ENCODE measurements around the gene CCR4. TPM values are rescaled to one million over a fixed set of nuclear protein-coding genes. Genes with fewer than 3 reads are reported as not detected.

Gene CCR4
- total and polyA plus RNA-seq, 2 of the 4 experiments (the other 2 are of a cell fraction): not detected

- Histone ChIP-seq H3K9me3 (ENCODE audit: control insufficient read depth, insufficient read depth, low read length) (peaks cover 4% of the 10 kb centered on the region; the same call in 1 of the 2 replicates), H3K56ac (ENCODE audit: extremely low read depth, insufficient read depth, low read length) (no peak overlapping the region), H3K36me3 (ENCODE audit: control insufficient read depth, insufficient read depth, low read length) (no peaks in the 10 kb centered on the region), H3K14ac (replicated peaks; ENCODE audit: low read depth, low read length) (no peak overlapping the region), H2BK5ac (ENCODE audit: low read depth, low read length, poor library complexity, severe bottlenecking) (no peak overlapping the region), H2BK120ac (ENCODE audit: low read depth, low read length) (no peak overlapping the region), H4K5ac (ENCODE audit: low read depth, low read length) (no peak overlapping the region), H3K79me1 (ENCODE audit: low read depth in 1 of 2, low read length in 2 of 2) (no peaks in the 10 kb centered on the region), H3K4me2 (ENCODE audit: low read depth, low read length) (no peak overlapping the region), H4K20me1 (ENCODE audit: insufficient read depth, low read length) (no peaks in the 10 kb centered on the region), H3K9ac (ENCODE audit: low read depth, low read length) (no peak overlapping the region), H3K4me1 (ENCODE audit: control insufficient read depth, insufficient read depth, low read length) (no peaks in the 10 kb centered on the region), H2AK9ac (replicated peaks; ENCODE audit: low read depth, low read length, poor library complexity) (no peak overlapping the region), H3K18ac (ENCODE audit: low read depth, low read length) (no peak overlapping the region), H3K23ac (ENCODE audit: low read depth, low read length) (no peak overlapping the region), H2BK15ac (ENCODE audit: low read depth, low read length) (no peak overlapping the region), H4K8ac (ENCODE audit: low read depth in 2 of 2, low read length in 2 of 2) (no peak overlapping the region), H3K27ac (ENCODE audit: insufficient read depth, low read length) (no peak overlapping the region), H3K4ac (ENCODE audit: low read depth, low read length) (no peak overlapping the region), H3K4me3 (ENCODE audit: insufficient read depth, low read depth, low read length) (no peak overlapping the region), H3K27me3 (ENCODE audit: control insufficient read depth, insufficient read depth, low read length) (peaks cover 1% of the 10 kb centered on the region), H2AK5ac (ENCODE audit: low read depth, low read length) (no peak overlapping the region), H4K91ac (ENCODE audit: insufficient read depth, low read depth, low read length) (no peak overlapping the region), H2AFZ (replicated peaks; ENCODE audit: low read length, poor library complexity) (no peak overlapping the region), H2BK20ac (ENCODE audit: low read depth, low read length) (no peak overlapping the region), H3K9me1 (ENCODE audit: insufficient read depth, low read length) (no peaks in the 10 kb centered on the region)
- ChIA-PET POLR2A (ENCODE audit: unreplicated experiment) (no interaction called here), CTCF (no interaction called here)
- ATAC-seq (ENCODE audit: low read depth) (no peak), DNase-seq (no peak)
- intact Hi-C loops (cut with micrococcal nuclease) (no loop called here), in situ Hi-C loops (cut with MboI; ENCODE audit: low sequenced_read_pairs) (no loop called here), dilution Hi-C loops (cut with HindIII; ENCODE audit: low sequenced_read_pairs, unreplicated experiment) (no loop called here)
- WGBS, 2 experiments (ENCODE audit: extremely low coverage in 2 of 2, insufficient read length in 1 of 2): 56% methylated on average over 1 of the region's 1 CpG; no CpG with 5 or more reads in 1 of the 2 experiments
- TF ChIP-seq RCOR1 (IDR thresholded peaks at IDR 0.05; ENCODE audit: insufficient replicate concordance, low read length) (no peak), RFX5 (IDR thresholded peaks at IDR 0.05; ENCODE audit: low read depth, low read length) (no peak), CEBPB (IDR thresholded peaks at IDR 0.05; ENCODE audit: low read depth, low read length) (no peak), CTCF (conservative IDR thresholded peaks at IDR 0.05; ENCODE audit: low read depth, low read length) (no peak), CHD1 (IDR thresholded peaks at IDR 0.05; ENCODE audit: low read depth, low read length) (no peak), MAFK (IDR thresholded peaks at IDR 0.05; ENCODE audit: low read depth, low read length) (no peak), RAD21 (IDR thresholded peaks at IDR 0.05; ENCODE audit: low read length) (no peak), BHLHE40 (IDR thresholded peaks at IDR 0.05; ENCODE audit: low read depth, low read length) (no peak), NFE2L2 (IDR thresholded peaks at IDR 0.05; ENCODE audit: low read depth, low read length) (no peak), MXI1 (IDR thresholded peaks at IDR 0.05; ENCODE audit: borderline replicate concordance, low read depth, low read length) (no peak), SMC3 (IDR thresholded peaks at IDR 0.05; ENCODE audit: low read depth, low read length) (no peak), ELK1 (IDR thresholded peaks at IDR 0.05; ENCODE audit: borderline replicate concordance, low read depth, low read length) (no peak), MAZ (IDR thresholded peaks at IDR 0.05; ENCODE audit: borderline replicate concordance, low read depth, low read length) (no peak)
- TF ChIP-seq, protein P1, sequence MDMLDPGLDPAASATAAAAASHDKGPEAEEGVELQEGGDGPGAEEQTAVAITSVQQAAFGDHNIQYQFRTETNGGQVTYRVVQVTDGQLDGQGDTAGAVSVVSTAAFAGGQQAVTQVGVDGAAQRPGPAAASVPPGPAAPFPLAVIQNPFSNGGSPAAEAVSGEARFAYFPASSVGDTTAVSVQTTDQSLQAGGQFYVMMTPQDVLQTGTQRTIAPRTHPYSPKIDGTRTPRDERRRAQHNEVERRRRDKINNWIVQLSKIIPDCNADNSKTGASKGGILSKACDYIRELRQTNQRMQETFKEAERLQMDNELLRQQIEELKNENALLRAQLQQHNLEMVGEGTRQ (IDR thresholded peaks at IDR 0.05; ENCODE audit: low read depth, low read length): no peak
- no TSS peak for BruUV-seq (replicated peaks)
Measured at GRCh38 chr3:32912046-32912445, 39.4 kb upstream of the CCR4 start.
